ENCODE measurements around the gene TFG.

TFG gene

DNA sequence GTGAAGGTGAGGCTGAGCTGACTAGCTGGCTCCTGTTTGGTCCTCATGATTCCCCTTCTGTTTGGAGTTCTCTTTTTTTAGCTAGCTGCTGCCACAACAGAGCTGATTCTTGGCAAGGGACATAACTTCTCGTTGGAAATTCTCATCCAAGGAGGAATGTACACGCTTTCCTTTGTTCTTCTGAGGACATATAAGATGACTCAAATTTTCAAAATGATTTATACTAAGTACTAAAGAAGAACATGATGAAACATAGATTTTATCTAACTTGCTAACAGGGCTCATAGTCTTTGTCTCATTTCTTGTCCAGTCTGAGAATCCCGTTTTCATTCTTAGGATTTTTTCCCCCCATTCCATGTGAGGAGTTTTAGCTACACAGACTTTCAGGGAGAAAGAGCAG, 2.9 kb upstream of the TFG start:
- no peak for DNase-seq (ENCODE audit: low read depth in 3 of 3)

DNA sequence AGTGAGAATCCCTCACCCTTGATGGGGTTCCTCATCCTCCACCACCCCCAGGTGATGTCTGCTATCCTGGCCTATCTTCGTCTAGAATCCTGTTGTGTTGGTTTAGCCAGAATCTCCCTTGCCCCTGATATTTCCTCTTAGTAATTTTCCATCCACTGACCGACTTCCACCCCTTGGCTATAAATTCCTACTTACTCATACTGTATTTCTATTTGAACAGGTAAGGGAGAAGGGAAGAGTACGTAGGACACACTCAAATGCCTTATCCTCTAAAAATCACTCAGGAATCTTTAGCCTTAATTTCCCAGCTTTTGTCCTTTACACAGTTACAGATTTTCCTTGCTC, 678 bp upstream of the TFG start:
- no peak for DNase-seq (ENCODE audit: low read depth in 3 of 3)

GRCh38 chr3:100709842-100710260, 557 bp downstream of the TFG start:
- DNase-seq (ENCODE audit: low read depth in 3 of 3), result no peak

DNA sequence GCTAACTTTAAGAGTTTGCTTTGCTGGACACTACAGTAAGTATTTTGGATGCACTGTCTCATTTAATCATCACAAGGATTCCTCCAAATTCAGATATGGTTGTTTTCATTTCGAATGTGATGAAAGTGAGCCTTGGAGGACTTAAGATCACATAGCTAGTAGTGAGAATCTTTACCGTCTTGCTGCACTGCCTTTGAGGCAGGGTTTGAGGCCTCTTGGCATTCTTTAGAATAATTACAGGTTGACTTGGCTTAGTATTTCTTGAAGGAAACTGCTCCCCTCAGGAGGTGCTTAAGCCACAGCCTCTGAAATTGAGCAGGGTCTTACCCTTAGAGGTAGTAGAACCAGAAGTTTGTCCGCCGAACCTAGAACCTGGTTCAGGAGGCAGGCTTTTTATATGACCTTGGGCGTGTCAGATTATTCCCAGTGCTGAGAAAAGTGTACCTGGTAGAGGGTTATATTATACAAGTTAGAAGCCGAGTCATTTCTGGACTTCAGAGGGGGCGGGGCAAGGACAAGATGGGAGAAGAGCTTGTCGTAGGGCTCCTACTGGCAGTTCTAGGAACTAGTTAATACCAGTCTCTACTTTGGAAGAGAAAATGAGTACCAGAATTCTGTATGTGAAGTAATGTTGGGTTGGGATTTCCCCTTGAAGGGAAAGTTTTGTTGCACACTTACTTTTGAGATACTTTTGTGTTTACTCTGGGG, 1.1 kb downstream of the TFG start:
- DNase-seq (ENCODE audit: low read depth in 3 of 3), result peak; percentile 61 to 80 (median 69)

GRCh38 chr3:100715176-100715575, 5.9 kb downstream of the TFG start:
- no peak for DNase-seq (ENCODE audit: low read depth in 3 of 3)

DNA sequence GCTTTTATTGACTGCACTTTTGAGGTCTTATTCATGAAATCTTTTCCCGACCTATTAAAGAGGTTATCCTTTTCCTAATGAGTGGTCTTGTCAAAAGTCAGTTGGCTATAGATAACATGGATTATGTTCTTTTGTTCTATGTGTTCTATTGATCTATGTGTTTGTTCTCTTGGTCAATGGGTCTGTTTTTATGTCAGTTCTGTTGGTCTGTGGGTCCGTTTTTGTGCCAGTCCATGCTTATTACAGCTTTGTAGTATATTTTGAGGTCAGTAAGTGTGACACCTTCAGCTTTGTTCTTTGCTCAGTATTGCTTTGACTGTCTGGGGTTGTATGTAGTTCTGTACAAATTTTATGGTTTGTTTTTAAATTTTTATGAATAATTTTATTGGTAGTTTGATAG, 7.8 kb downstream of the TFG start:
- DNase-seq (ENCODE audit: low read depth in 3 of 3), result no peak

GRCh38 chr3:100717637-100718487, 8.6 kb downstream of the TFG start:
- DNase-seq (ENCODE audit: low read depth in 3 of 3), result no peak

- DNase-seq (ENCODE audit: low read depth in 3 of 3), result no peak
Observed at GRCh38 chr3:100719136-100719535, 9.8 kb downstream of the TFG start.

GRCh38 chr3:100720426-100720825, 11.1 kb downstream of the TFG start:
- DNase-seq (ENCODE audit: low read depth in 3 of 3), result no peak

DNA sequence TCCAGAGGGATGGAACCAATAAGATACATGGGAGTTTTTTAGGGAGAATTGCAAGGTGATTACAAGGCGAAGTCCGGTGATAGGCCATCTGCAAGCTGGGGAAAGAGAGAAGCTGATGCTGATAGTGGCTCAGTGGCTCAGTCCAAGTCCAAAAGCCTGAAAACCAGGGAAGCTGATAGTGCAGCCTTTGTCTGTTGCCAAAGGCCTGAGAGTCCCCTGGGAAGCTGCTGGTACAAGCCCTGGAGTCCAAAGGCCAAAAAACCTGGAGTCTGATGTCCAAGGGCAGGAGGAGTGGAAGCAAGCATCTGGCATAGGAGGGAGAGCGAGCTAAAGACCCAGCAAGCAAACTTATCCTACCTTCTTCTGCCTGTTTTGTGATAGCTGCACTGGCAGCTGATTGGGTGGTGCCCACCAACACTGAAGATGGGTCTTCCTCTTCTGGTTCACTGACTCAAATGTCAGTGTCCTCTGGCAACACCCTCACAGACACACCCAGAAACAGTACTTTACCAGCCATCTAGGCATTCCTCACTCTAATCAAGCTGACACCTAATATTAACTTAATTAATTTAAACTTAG, 16.7 kb downstream of the TFG start:
- DNase-seq (ENCODE audit: low read depth in 3 of 3), result no peak

GRCh38 chr3:100726706-100727105, 17.4 kb downstream of the TFG start:
- DNase-seq (ENCODE audit: low read depth in 3 of 3), result no peak

- no peak for DNase-seq (ENCODE audit: low read depth in 3 of 3)
Observed at GRCh38 chr3:100730524-100730923, 21.2 kb downstream of the TFG start.

DNA sequence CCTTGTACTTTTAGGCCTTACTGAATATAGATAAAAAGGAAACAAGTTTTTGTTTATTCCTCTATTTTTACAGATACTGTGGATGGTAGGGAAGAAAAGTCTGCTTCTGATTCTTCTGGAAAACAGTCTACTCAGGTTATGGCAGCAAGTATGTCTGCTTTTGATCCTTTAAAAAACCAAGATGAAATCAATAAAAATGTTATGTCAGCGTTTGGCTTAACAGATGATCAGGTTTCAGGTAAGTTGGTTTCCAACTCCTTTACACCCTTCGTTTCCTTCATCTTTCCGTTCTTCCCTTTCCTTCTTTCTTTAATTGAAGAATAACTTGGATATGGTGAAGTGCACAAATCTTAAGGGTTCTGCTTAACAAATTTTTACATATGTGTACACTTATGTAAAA, 23.1 kb downstream of the TFG start:
- DNase-seq (ENCODE audit: low read depth in 3 of 3), result no peak

- DNase-seq (ENCODE audit: low read depth in 3 of 3), result no peak
Observed at GRCh38 chr3:100737334-100737733, 28.0 kb downstream of the TFG start.

DNA sequence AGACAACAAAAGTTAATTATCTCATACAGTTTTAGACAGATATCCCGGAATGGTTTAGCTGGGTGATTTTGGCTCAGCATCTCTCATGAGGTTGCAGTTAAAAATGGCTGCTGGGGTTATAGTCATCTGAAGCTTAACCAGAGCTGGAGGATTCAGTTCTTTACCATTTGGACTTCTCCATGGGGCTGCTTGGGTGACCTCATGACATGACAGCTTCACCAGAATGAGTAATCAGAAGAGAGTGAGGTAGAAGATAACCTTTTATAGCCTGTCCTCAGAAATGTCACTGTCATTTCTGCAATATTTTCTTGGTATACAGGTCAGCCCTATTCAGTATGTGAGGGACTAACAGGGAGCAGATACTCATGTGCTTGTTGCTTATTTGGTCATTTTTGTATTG, 30.9 kb downstream of the TFG start:
- no peak for DNase-seq (ENCODE audit: low read depth in 3 of 3)

DNA sequence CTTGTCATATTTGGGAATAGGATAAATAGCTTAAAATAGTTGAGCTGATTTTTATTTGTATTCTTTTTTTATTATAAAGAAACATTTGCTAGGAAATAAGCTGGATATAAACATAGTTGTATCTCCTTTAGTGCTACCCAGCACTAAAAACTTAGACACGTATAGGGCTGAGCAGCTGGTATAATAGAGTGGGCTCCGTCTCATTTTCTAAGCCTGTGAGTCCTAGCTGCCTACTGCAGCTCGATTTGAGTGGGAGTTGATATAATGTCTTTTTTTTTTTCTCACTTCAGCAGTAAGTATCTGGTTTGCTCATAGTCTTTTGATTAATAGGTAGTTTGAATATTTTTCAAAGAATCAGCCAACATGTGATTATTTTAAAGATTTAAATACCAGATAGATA, 34.2 kb downstream of the TFG start:
- no peak for DNase-seq (ENCODE audit: low read depth in 3 of 3)

- no peak for DNase-seq (ENCODE audit: low read depth in 3 of 3)
Observed at GRCh38 chr3:100744671-100745070, 35.4 kb downstream of the TFG start.

GRCh38 chr3:100745617-100746016, 36.3 kb downstream of the TFG start:
- no peak for DNase-seq (ENCODE audit: low read depth in 3 of 3)

GRCh38 chr3:100746092-100746491, 36.8 kb downstream of the TFG start:
- no peak for DNase-seq (ENCODE audit: low read depth in 3 of 3)

- DNase-seq (ENCODE audit: low read depth in 3 of 3), result no peak
Observed at GRCh38 chr3:100748220-100748619, 38.9 kb downstream of the TFG start.

- DNase-seq (ENCODE audit: low read depth in 3 of 3), result no peak
Observed at GRCh38 chr3:100748967-100749366, 39.7 kb downstream of the TFG start.

GRCh38 chr3:100753846-100754245, 44.6 kb downstream of the TFG start:
- no peak for DNase-seq (ENCODE audit: low read depth in 3 of 3)

Measured in stimulated activated CD4-positive, alpha-beta T cell treated with anti-CD3 and anti-CD28 coated beads, TNF-alpha, amount 100 ng/mL, for 48 hours (primary cell).